D341Med (cell line): Measurements from ENCODE around the gene UQCRC1.

Experiments
- DNase-seq: peaks from one replicate; pipeline ENCODE4 v3.0.0; 2012; ENCODE audit warnings: low spot score

UQCRC1 gene

GRCh38 chr3:48599077-48599501 is 10.4 kb downstream of the UQCRC1 start:
- DNase-seq, result no peak

GRCh38 chr3:48598323-48599076 is 10.9 kb downstream of the UQCRC1 start:
- DNase-seq, result no peak

GRCh38 chr3:48597408-48597800 is 12.0 kb downstream of the UQCRC1 start:
- DNase-seq, result no peak

GRCh38 chr3:48596676-48597407 is 12.6 kb downstream of the UQCRC1 start:
- DNase-seq, result no peak

- DNase-seq, result no peak
These were observed 13.3 kb downstream of the UQCRC1 start for GRCh38 chr3:48596157-48596556.

- no peak for DNase-seq
These were observed 13.8 kb downstream of the UQCRC1 start for GRCh38 chr3:48595526-48596121.

GRCh38 chr3:48595075-48595525 is 14.3 kb downstream of the UQCRC1 start, which contains the start of gene COL7A1:
Gene COL7A1, minus strand, starts transcription at chr3:48595329. Its CDS starts 170 bp downstream, at chr3:48595159.
- peak; percentile 64 for DNase-seq

GRCh38 chr3:48594417-48595049 is 14.9 kb downstream of the UQCRC1 start:
- no peak for DNase-seq

- no peak for DNase-seq
These were observed 16.1 kb downstream of the UQCRC1 start for GRCh38 chr3:48593337-48593736.

GRCh38 chr3:48592519-48593087 is 16.8 kb downstream of the UQCRC1 start:
- no peak for DNase-seq

- no peak for DNase-seq
These were observed 17.4 kb downstream of the UQCRC1 start for GRCh38 chr3:48591886-48592518.

GRCh38 chr3:48591436-48591835 is 18.0 kb downstream of the UQCRC1 start:
- no peak for DNase-seq

- DNase-seq, result no peak
These were observed 21.2 kb downstream of the UQCRC1 start for GRCh38 chr3:48588230-48588629.

- no peak for DNase-seq
These were observed 21.8 kb downstream of the UQCRC1 start for GRCh38 chr3:48587686-48588085.

GRCh38 chr3:48585411-48585810 is 24.0 kb downstream of the UQCRC1 start:
- no peak for DNase-seq

- no peak for DNase-seq
These were observed 24.6 kb downstream of the UQCRC1 start for GRCh38 chr3:48584836-48585235.

- DNase-seq, result no peak
These were observed 27.6 kb downstream of the UQCRC1 start for GRCh38 chr3:48581621-48582481.

GRCh38 chr3:48576647-48577046 is 32.8 kb downstream of the UQCRC1 start:
- no peak for DNase-seq

GRCh38 chr3:48575366-48575765 is 34.1 kb downstream of the UQCRC1 start:
- DNase-seq, result no peak

- DNase-seq, result no peak
These were observed 35.4 kb downstream of the UQCRC1 start for GRCh38 chr3:48573973-48574585.
